GM13977 (cell line): ENCODE data around the gene PRR9.

Experiments used
- DNase-seq: peaks from one replicate; pipeline ENCODE4 v3.0.0; 2012; ENCODE audit warnings: low spot score
- in situ Hi-C: fragments of 300-500 bp; cut with MboI; formaldehyde crosslinking; loops from one replicate; pipeline ENCODE4 v1.12.0; 2022; ENCODE audit warnings: low sequenced_read_pairs, low pct_unique_long_range_greater_than_20kb, mixed read lengths, inconsistent platforms; ENCODE audit not compliant: unreplicated experiment
- TF ChIP-seq, protein P1 (sequence below): IDR thresholded peaks from 2 replicates; pipeline ENCODE4 v1.5.1; 2012; ENCODE audit warnings: mild to moderate bottlenecking, control low read depth; ENCODE audit not compliant: insufficient read depth; ENCODE audit errors: extremely low read depth, missing control alignments

The PRR9 gene

DNA sequence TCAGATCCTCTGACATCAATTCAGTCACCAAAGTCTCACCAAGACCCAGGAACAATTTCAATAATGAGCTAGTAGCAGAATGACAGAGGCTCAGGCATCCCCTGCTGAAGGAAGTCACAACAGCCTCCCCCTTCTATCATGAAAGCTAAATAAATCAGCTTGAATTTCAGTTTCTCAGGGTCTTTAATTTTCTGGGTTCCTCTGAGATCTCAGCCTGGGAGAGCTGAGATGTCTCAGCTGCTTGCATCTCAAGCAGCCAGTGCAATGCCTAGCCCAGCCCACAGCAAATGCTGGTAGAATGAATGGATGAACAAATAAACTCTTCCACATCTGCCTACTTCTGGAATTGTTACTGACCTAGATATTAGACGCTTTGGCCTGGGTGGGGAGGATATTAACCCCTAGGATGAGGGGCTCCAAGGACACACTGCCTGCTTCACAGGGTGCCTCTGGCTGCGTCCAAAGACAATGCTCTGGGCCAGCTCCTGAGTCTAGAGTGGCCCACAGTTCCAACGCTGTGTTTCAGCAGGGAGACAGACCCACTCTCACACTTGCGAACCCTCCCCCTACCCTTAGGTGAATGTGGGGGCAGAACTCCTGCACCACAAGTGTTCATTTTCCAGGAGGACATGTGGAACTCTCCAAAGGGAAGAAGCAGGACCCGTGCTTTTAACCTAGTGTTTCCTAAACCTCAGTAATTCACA, 30.9 kb downstream of the PRR9 start:
- in situ Hi-C loops: no loop called here
- TF ChIP-seq, protein P1, sequence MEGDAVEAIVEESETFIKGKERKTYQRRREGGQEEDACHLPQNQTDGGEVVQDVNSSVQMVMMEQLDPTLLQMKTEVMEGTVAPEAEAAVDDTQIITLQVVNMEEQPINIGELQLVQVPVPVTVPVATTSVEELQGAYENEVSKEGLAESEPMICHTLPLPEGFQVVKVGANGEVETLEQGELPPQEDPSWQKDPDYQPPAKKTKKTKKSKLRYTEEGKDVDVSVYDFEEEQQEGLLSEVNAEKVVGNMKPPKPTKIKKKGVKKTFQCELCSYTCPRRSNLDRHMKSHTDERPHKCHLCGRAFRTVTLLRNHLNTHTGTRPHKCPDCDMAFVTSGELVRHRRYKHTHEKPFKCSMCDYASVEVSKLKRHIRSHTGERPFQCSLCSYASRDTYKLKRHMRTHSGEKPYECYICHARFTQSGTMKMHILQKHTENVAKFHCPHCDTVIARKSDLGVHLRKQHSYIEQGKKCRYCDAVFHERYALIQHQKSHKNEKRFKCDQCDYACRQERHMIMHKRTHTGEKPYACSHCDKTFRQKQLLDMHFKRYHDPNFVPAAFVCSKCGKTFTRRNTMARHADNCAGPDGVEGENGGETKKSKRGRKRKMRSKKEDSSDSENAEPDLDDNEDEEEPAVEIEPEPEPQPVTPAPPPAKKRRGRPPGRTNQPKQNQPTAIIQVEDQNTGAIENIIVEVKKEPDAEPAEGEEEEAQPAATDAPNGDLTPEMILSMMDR: no peak
- DNase-seq: no peak

DNA sequence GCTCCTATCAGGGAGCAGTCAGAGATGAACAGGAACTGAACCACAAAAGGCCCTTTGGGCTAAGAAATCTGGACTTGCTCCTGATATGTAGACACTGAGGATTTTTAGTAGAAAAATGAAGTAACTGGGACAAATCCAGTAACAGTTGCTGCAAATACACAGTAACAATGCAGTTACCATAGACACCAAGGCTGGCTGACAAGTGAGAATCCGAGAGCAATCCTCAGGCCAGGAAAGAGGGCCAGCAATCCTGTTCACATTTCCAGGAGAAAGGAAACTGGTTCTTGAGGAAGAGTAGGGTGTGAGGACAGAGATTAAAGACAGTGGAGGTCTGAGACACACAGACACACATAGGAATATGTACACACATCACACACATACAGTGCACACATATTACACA, 32.8 kb downstream of the PRR9 start:
- TF ChIP-seq, protein P1: no peak
- no peak for DNase-seq
- in situ Hi-C loops: no loop called here

DNA sequence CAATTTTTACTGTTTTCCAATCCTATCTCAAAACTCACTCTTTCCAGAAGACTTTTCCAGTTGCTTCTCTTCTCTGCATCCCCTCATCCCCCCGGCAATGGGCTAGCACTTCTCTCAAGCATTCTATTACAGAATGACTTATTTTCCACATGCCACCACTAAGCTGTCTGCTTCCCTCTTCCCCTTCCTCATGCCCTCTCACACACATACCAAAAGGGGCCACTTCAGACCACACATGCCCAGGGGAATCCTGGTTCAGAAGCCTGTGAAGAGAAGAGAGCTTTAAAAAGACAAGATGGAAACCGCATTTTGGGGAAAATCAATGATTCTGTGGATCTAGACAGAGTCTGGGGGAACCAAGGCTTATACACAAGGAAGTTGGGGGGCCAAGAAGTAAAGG, 33.7 kb downstream of the PRR9 start:
- no peak for DNase-seq
- in situ Hi-C loops: no loop called here
- TF ChIP-seq, protein P1: no peak

DNA sequence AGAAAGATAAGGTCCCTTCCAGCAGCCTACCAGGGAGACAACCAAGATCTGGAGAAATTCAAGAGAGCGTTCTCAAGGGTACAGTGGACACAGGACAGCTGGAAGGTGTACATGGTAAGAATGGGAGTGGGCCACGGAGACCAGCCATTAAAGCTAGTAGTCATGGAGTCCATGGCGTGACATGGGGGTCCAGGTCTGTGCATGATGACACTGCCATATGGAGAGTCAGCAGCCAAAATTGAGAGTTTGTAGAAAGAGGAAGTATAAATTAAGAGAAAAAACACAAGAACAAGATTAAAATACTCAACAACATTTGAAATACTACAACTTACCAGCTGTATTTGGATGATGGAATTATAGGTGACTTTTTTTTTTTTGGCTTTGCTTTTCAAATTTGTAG, 34.2 kb downstream of the PRR9 start:
- TF ChIP-seq, protein P1: no peak
- in situ Hi-C loops: no loop called here
- no peak for DNase-seq

DNA sequence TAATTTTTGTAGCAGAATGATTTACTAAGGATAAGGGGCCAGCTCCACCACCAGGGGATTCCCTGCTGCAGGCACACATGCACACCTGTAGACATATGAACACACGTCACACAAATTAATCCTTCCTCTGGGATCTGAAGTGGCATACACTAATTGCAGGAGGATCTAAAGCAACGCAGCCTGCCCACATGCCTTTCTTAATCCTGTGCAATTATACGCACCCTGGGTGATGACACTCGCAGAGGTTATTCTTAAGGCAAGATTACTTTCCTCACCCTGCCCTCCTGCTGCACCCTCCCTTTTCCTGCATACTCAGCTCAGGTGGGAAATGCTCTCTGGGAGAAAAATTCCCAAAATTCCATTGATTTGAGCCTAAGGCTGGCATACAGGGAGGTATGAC, 34.6 kb downstream of the PRR9 start:
- TF ChIP-seq, protein P1: no peak
- DNase-seq: no peak
- in situ Hi-C loops: no loop called here

DNA sequence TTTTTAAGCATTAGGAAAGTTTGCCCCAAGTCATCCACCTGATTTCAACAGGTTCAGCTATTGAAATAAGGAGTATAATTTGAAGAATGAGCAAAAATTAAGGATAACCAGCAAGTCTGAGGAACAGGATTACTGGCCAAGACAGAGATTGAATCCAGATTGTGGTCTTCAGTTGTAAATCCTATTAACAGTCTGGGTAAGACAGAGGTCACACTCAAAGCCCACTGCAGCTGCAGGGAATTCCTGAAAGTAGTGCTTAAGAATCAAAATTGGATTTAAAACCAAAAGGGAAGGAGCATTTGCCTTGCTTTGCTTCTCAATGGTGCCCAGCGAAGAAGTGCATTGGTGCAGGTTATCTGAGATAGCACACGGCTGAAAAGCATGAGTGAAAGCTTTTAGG, 35.7 kb downstream of the PRR9 start:
- TF ChIP-seq, protein P1: no peak
- in situ Hi-C loops: no loop called here
- DNase-seq: no peak

DNA sequence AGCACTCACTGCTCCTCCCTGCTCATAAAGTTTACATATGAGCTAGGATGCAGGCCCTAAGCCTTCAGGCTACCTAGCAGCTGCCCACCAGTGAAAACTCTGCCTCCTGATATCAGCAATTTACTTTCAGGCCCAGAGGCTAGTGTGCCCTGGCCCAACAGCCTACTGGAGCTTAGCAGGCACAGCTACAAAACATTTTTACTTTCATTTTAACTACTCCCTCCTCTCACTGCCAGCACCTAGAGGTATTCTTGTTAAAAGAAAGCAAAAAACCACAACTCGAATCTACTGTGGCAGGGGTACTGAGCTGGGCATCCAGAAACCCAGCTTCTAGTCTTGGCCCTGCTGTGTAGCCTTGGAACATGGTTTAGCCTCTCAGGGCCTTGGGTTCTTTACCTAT, 36.3 kb downstream of the PRR9 start:
- in situ Hi-C loops: no loop called here
- DNase-seq: no peak
- TF ChIP-seq, protein P1: no peak
